GM21447 (cell line): ENCODE results near the gene TNFSF8.

Experiments
- ATAC-seq: cut with Tn5 transposase; IDR thresholded peaks from one replicate; pipeline ENCODE4 v1.9.1; 2021; ENCODE audit not compliant: unreplicated experiment

TNFSF8 gene

DNA sequence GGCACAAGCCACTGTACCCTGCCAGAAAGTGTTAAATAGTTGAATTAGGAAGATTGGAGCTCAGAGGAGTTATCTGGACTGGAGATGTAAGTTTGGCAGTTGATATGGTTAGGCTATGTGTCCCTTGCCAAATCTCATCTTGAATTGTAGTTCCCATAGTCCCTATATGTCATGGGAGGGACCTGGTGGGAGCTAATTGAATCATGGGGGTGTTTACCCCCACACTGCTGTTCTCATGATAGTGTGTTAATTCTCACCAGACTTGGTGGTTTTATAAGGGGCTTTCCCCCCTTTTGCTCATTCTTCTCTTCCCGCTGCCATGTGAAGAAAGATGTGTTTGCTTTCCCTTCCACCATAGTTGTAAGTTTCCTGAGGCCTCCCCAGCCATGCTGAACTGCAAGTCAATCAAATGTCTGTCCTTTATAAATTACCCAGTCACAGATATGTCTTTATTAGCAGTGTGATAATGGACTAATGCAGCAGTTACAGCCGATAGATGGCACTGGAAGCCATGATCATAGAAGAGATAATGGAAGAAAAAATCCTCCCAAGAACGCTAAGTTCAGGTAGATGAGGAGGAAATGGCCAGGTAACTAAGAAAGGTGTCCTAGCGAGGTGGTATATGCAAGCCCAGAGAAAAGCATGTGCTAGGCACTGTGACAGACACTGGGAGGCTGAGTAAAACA, 51.4 kb downstream of the TNFSF8 start:
- ATAC-seq: no peak

DNA sequence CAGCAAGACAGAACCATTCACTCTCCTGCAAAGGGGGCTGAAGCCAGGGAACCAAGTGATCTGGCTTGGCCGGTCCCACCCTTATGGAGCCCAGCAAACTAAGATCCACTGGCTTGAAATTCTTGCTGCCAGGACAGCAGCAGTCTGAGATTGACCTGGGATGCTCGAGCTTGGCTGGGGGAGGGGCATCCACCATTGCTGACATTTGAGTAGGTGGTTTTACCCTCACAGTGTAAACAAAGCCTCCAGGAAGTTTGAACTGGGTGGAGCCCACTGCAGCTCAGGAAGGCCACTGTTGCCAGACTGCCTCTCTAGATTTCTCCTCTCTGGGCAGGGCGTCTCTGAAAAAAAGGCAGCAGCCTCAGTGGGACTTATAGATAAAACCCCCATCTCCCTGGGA, 60.5 kb downstream of the TNFSF8 start:
- ATAC-seq: no peak

DNA sequence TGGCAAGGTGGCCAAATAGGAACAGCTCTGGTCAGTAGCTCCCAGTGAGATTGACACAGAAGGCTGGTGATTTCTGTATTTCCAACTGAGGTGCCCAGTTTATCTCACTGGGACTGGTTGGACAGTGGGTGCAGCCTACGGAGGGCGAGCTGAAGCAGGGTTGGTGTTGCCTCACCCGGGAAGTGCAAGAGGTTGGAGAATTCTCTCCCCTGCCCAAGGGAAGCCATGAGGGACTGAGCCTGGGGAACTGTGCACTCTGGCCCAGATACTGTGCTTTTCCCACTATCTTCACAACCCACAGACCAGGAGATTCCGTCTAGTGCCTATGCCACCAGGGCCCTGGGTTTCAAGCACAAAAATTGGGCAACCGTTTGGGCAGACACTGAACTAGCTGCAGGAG, 61.0 kb downstream of the TNFSF8 start:
- ATAC-seq: no peak

DNA sequence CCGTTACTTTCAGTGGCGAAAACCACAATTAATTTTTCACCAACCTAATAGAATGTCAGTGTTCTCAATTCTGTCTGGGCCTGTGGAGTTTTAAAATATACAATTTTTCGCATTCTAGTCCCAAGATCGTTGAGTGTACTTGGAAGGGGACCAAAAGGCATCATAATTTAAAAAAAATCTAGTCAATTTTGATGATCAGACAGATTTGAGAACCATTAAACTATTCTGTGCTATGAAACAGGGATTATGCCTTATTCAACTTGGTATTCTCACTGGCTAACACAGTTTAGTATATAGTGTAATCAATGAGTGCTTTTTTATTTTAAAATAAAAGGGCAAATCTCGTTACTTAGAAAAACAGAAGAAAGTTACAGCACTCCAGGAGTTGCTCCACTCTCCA, 63.1 kb downstream of the TNFSF8 start:
- ATAC-seq: no peak

DNA sequence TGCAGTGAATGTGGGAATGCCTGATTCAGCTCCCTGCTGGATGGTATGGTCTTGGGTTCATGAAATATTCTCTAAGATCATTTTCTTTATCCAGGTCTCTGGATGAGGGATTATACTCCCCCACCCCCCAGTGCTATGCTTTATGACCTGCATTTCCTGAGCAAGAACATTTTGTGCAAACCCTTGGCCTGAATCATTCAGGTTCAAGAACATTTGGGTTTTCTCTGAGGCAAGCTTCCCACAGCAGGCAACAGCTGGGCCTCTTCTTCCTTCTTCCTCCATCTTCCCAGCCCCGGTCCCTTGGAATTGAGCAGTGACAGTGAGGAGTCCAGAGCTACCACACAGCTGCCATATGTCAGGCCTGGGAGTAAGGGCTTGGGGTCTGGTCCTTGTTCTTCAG, 65.9 kb downstream of the TNFSF8 start:
- no peak for ATAC-seq

DNA sequence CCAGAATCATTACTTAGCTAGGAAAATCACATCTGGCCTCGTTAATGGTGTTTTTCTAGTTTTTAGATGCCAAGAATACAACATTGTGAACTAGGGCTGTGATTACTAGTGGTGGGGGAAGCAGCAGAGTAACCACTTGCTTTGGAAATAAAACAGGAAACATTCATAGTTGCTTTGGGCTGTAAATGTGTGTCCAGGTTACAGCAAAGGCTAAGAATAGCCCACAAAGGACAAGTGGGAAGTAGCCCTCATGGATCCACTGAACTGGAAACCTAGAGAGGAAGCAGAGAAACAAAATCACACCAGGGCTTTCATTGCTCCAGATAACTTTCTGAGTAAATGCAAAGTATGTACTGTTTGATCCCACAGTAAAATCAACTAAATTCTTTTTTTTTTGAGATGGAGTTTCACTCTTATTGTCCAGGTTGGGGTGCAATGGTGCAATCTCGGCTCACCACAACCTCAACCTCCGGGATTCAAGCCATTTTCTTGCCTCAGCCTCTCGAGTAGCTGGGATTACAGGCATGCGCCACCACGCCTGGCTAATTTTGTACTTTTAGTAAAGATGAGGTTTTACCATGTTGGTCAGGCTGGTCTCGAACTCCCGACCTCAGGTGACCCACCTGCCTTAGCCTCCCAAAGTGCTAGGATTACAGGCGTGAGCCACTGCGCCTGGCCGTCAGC, 68.3 kb downstream of the TNFSF8 start:
- no peak for ATAC-seq

DNA sequence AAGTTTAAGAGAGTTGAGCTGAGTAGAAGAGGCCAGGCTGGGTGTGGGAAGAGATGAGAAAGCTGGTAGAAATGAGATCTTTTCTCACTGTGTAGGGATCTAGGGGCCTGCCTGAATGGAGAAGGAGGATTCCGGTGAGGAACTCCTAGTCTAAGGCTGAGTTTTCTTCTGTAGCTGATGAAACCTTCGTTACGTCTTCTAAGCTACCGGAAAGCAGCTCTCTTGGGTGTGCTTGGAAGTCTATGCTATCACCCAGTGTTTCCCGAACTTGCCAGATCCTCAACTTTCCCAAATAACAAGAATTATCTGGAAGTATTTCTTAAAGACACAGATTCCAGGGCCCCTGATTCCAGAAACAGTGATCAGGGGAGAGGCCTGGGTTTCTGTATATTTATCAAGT, 69.1 kb downstream of the TNFSF8 start:
- no peak for ATAC-seq

DNA sequence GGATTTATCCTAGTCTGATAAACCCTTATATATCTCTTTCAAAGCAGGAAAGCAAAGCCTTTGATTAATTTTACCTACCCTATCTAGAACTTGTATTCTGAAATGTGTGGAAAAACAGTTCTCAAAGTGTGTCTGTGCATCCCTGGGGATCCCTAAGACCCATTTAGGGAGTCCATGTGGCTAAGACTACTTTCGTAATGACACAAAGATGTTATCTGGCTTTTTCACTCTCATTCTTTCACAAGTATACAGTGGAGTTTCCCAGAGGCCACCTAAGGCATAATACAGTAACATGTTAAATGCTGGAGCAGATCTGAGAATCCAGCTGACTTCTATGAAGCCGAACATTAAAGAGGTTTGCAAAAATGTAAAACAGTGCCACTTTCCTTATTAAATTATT, 70.2 kb downstream of the TNFSF8 start:
- no peak for ATAC-seq

DNA sequence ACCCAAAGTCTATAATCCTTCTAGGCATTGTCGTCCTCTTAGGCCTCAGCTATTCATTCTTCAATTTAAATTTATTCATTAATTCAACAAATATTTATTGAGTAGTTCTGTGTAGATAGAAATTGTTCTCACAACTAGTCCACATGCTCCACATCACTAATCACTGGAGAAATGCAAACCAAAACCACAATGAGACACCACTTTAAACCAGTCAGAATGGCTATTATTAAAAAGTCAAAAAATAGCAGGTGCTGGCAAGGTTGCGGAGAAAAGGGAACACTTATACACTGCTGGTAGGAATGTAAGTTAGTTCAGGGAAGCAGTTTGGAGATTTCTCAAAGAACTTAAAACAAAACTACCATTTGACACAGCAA, 73.5 kb downstream of the TNFSF8 start:
- no peak for ATAC-seq

DNA sequence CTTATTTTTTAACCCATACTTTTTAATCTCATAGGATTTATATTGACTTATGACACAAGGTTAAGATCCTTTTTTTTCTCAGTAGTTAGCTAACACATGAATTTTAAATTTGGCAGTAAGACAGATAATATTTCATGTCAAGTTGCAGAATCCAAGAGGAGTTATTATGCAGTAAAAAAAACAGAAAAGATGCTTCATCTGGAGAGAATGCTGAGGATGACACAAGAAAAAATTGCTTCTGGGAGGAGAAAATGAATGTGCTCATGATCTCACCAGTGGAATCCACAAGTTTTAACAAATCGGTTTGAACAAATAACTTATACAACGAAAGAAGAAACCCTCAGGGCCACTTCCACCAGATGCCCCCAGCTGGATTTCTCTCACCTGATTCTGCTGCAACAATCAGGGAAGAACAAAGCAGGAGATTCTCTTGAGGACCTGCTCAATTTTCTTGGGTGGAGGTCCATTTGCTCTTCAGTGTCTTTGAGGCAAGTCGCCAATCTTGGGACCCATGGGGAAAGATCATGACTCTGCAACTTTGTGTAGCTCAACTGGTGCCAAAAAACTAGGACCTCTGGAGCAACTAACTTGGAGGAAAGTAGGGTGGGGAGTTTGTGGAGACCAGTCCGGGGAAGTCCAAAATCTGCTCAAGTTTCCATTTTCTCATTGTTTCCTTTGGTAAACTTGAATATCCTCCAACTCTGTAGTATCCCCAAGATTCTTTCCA, 74.0 kb downstream of the TNFSF8 start:
- ATAC-seq: no peak

DNA sequence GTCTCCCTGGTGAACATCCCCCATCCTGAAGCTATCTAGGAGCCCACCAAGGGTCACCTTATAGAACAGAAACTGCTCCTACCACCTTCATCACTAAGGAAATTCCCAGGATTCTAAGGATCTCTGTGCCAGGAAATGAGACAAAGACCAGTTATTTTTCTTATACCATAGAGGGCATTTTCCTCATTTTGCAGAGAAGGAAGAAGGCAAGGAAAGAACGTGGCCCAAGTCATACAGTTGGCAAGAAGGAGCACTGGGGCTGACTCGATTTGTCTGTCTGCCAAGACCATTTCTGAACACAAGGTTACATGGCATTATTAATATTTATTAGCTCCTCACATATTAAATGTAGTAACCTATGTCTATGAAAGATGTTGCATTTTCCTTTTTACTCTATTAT, 74.9 kb downstream of the TNFSF8 start:
- no peak for ATAC-seq

DNA sequence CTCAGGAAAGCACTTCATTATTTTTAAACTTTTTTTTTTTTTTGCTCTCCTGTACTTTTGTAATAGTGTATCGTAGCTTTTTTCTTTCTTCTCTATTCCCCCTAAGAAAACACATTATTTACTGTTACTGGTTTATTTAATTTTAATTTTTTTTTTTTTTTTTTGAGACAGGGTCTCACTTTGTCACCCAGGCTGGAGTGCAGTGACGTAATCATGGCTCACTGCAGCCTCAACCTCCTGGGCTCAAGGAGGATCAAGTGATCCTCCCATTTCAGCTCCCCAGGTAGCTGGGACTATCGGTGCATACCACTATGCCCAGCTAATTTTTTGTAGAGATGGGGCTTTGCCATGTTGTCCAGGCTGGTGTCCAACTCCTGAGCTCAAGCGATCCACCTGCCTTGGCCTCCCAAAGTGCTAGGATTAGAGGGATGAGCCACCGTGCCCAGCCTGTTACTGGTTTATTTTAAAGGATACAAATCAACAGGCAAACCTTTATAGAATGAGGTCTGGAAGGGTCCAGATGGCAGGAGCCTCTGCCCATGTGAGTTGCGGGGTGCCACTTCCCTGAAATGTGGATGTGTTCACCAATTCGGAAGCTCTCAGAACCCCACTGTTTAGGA, 75.5 kb downstream of the TNFSF8 start:
- ATAC-seq: no peak

DNA sequence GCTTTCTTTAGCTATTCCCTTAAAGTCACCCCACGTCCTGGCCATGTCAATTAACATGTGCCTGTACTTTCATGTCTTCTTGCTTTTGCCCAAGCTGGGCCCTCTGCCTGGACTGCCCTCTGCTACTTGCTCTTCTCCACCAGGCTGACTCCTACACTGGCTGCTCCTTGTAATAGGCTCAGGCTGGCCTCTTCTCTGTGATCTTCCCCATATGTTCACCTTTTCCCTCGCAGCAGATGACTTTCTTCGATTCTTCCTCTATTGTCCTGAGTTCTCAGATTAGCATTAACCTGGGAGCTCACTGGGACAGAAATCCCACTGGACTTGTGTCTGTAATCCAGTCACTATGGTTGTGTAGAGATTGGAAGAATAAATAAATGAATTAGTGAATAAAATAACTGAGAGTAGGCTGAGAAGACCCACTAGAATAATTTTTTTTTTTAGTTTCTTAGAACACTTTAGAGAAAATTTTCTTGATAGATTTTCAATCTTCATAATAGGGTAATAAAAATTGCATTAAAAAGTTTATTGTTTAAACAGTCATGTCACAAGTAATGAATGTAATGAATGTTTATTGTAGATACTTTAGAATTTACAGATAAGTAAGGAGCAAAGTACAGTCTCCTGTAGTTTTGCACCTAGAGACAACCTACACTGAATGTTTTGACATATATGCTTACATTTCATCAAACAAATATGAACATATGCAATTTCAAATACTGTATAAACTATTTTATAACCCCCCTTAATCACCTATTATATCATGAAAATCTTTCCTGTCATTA, 77.1 kb downstream of the TNFSF8 start:
- ATAC-seq: no peak

DNA sequence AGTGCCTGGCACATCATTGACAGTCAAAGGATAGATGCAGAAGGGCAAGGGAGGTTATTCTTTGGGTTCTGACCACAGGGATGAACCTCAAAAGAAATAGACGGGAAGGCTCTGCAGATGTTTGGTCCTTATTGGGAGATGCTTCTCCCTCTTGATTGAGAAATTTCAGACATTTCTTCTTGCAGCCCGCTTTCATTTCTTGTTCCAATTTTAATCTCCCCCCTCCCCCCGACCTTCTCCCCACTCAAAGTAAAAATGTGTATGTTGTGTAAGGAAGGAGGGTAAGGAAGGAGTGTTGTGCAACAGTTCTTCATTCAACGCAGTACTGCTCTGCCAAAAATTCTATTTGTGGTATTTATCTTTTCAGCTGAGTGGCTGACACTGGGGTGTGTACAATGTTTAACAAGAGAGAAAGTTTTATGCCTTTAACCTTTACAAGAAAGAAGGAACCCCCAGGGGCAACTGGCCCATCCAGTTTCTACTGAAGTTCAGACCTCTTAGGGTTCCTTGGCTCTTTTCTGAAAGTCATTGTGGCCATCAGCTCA, 78.3 kb downstream of the TNFSF8 start:
- ATAC-seq: no peak

DNA sequence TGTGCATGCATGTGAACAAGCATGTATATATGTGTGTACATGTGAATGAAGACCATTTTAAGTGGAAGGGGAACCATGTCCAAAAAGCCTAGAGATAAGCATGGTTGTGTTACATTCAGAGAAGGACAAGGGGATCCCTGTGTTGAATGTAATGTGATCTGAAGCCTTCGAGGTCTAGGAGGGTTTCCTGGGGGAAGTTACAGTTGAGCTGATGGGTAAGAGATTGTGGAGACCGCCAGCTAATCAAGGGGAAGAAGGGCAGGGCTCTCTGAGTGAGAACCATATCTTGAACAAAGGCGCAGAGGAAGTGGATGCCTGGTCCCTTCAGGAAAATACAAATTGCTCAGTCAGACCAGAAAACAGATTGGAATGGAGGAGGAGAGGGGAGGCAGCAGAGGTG, 79.1 kb downstream of the TNFSF8 start:
- ATAC-seq: no peak
